ENCODE measurements around the gene ZDHHC14.
"Not testable (repeated sequence)": the region's sequence is repeated elsewhere in the genome, so short reads cannot be mapped to it uniquely, and the experiment has no call there.

ZDHHC14 gene

GRCh38 chr6:157720964-157721363 lies 340.0 kb downstream of the ZDHHC14 start:
- DNase-seq (ENCODE audit: low spot score): not testable (repeated sequence)

- no peak for DNase-seq (ENCODE audit: low spot score)
Observed at GRCh38 chr6:157721426-157721825, 340.4 kb downstream of the ZDHHC14 start.

- DNase-seq (ENCODE audit: low spot score): no peak
Observed at GRCh38 chr6:157721830-157722229, 340.8 kb downstream of the ZDHHC14 start.

GRCh38 chr6:157723376-157723775 lies 342.4 kb downstream of the ZDHHC14 start:
- DNase-seq (ENCODE audit: low spot score): no peak

- no peak for DNase-seq (ENCODE audit: low spot score)
Observed at GRCh38 chr6:157724138-157724820, 343.3 kb downstream of the ZDHHC14 start.

GRCh38 chr6:157724960-157725741 lies 344.2 kb downstream of the ZDHHC14 start:
- DNase-seq (ENCODE audit: low spot score): no peak

- DNase-seq (ENCODE audit: low spot score): no peak
Observed at GRCh38 chr6:157725836-157726235, 344.8 kb downstream of the ZDHHC14 start.

GRCh38 chr6:157726892-157727628 lies 346.1 kb downstream of the ZDHHC14 start:
- DNase-seq (ENCODE audit: low spot score): no peak

Measured in RKO (cell line).